Keratinocyte (primary cell): ENCODE measurements around the gene FAM53A. TPM values are rescaled to one million over a fixed set of nuclear protein-coding genes. Genes with fewer than 3 reads are reported as not detected.

ENCODE experiments used
- DNase-seq: peaks from one replicate; pipeline ENCODE4 v3.0.0-alpha.2; 2011; ENCODE audit warnings: low read depth, missing footprints, low spot score
- FAIRE-seq: peaks from 2 replicates; lab custom pipeline; 2011; peaks lifted over from hg19 to GRCh38; lab: Jason Lieb, UNC
- H2AFZ ChIP-seq: 2 replicates; pipeline ENCODE4 v1.6.0; 2012; ENCODE audit warnings: low read length, control low read depth, inconsistent platforms; ENCODE audit not compliant: control insufficient read depth
- H3K27ac ChIP-seq: 2 replicates; pipeline ENCODE4 v1.5.1; 2011; ENCODE audit warnings: low read length; ENCODE audit not compliant: control insufficient read depth, insufficient read depth
- H3K27me3 ChIP-seq: 3 replicates; pipeline ENCODE4 v1.6.0; 2011; ENCODE audit warnings: low read length; ENCODE audit not compliant: control insufficient read depth, insufficient read depth; ENCODE audit errors: extremely low read depth
- H3K36me3 ChIP-seq, 2 experiments: 2 replicates in 1 of 2; 3 replicates in 1 of 2; pipeline ENCODE4 v1.5.1; 2011; ENCODE audit warnings: low read length in 2 of 2, mild to moderate bottlenecking in 1 of 2; ENCODE audit not compliant: control insufficient read depth in 2 of 2, insufficient read depth in 2 of 2; ENCODE audit errors: extremely low read depth in 1 of 2
- H3K4me1 ChIP-seq: 3 replicates; pipeline ENCODE4 v1.5.1; 2011; ENCODE audit warnings: low read length; ENCODE audit not compliant: control insufficient read depth, insufficient read depth; ENCODE audit errors: extremely low read depth
- H3K4me2 ChIP-seq: 3 replicates; pipeline ENCODE4 v1.6.0; 2011; ENCODE audit warnings: low read depth, low read length; ENCODE audit not compliant: control insufficient read depth, insufficient read depth; ENCODE audit errors: extremely low read depth
- H3K4me3 ChIP-seq, 3 experiments: fragments of 200-600 bp in 1 of 3; sonication (generic) in 1 of 3; 2 replicates in 2 of 3; 3 replicates in 1 of 3; pipeline ENCODE4 v1.5.1; 2011 to 2016; ENCODE audit warnings: low read length in 3 of 3, mild to moderate bottlenecking in 3 of 3, control low read depth in 2 of 3, inconsistent platforms in 1 of 3, low read depth in 1 of 3, mixed read lengths in 1 of 3, mixed run types in 1 of 3, moderate library complexity in 1 of 3; ENCODE audit not compliant: control insufficient read depth in 2 of 3, insufficient read depth in 2 of 3; ENCODE audit errors: extremely low read depth in 1 of 3
- H3K79me2 ChIP-seq: 2 replicates; pipeline ENCODE4 v1.6.0; 2012; ENCODE audit warnings: low read length; ENCODE audit not compliant: control insufficient read depth, insufficient read depth
- H3K9ac ChIP-seq: 3 replicates; pipeline ENCODE4 v1.6.0; 2011; ENCODE audit warnings: low read length; ENCODE audit not compliant: control insufficient read depth, insufficient read depth; ENCODE audit errors: extremely low read depth
- H3K9me1 ChIP-seq: 3 replicates; pipeline ENCODE4 v1.6.0; 2011; ENCODE audit warnings: low read length; ENCODE audit not compliant: control insufficient read depth, insufficient read depth; ENCODE audit errors: extremely low read depth
- H3K9me3 ChIP-seq: 2 replicates; pipeline ENCODE4 v1.5.1; 2012; ENCODE audit warnings: low read depth, low read length; ENCODE audit not compliant: control insufficient read depth
- H4K20me1 ChIP-seq: 3 replicates; pipeline ENCODE4 v1.6.0; 2011; ENCODE audit warnings: low read length; ENCODE audit not compliant: control insufficient read depth, insufficient read depth; ENCODE audit errors: extremely low read depth
- CTCF ChIP-seq, 3 experiments: IDR thresholded peaks in 1 of 3; conservative IDR thresholded peaks in 1 of 3; optimal IDR thresholded peaks in 1 of 3; 2 replicates in 2 of 3; 3 replicates in 1 of 3; pipeline versions ENCODE3 to v1.5.1; 2011; ENCODE audit warnings: low read length in 3 of 3, mild to moderate bottlenecking in 3 of 3, moderate library complexity in 2 of 3, control low read depth in 1 of 3, inconsistent platforms in 1 of 3; ENCODE audit not compliant: insufficient read depth in 2 of 3; ENCODE audit errors: extremely low read depth in 1 of 3
- EZH2 ChIP-seq: IDR thresholded peaks from one replicate; pipeline ENCODE4 v1.6.1; 2012; ENCODE audit warnings: inconsistent platforms, mild to moderate bottlenecking, low read length, moderate library complexity
- dilution Hi-C: fragments of 300-500 bp; cut with MboI; formaldehyde crosslinking; loops from one replicate; pipeline ENCODE4 v1.7.0; 2020; ENCODE audit warnings: low sequenced_read_pairs; ENCODE audit not compliant: extremely low pct_ligation_motif_present
- polyA plus RNA-seq, 5 experiments: library from polyadenylated mRNA; depleted of rRNA in 3 of 5; stranded (reverse) in 3 of 5; stranded (forward) in 1 of 5; unstranded in 1 of 5; fragments of >200 nt; gene quantifications; 1 replicate in 1 of 5; 2 replicates in 3 of 5; 3 replicates in 1 of 5; pipeline versions ENCODE4 v1.2.1 to v1.2.3, GENCODE V29; 2011 to 2012; ENCODE audit warnings: missing spikeins in 2 of 5, low read depth in 1 of 5, low replicate concordance in 1 of 5

The FAM53A gene
- polyA plus RNA-seq, 1 donor (not counting 4 experiments of a cell fraction or from before 2014, with no cell fraction given) = 0.50 TPM

DNA sequence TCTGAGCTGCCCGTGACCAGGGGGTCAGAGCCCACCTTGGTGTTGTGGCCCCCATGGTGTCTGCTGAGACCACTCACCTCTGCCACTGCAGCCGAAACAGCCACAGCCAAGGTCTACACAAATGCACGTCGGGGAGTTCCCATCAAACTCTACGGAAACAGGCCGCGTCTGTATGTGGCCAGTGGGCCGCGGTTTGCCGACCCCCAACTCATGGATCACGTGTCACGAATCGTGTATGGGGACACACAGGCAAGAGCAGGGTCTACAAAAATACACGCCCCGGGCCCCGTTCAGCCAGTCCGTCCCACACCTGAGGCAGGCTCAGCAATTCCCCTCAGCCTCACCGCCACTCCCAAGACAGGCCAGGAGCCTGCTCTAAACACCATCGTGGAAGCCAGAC is 53.8 kb downstream of the FAM53A start:
- no peaks in the 10 kb centered on the region for H3K27me3 ChIP-seq
- no peak for TF ChIP-seq EZH2
- no peaks in the 10 kb centered on the region for H3K36me3 ChIP-seq
- H2AFZ ChIP-seq = no peak overlapping the region
- no peaks in the 10 kb centered on the region for H3K79me2 ChIP-seq
- no peak overlapping the region for H3K4me3 ChIP-seq
- H3K9me3 ChIP-seq = no peaks in the 10 kb centered on the region
- H3K27ac ChIP-seq = no peak overlapping the region
- H3K4me1 ChIP-seq = no peaks in the 10 kb centered on the region
- dilution Hi-C loops = loop anchor here (25.0 kb wide), 1 partner anchor 218 kb away; the partner anchor contains the start of gene NKX1-1
- H4K20me1 ChIP-seq = no peaks in the 10 kb centered on the region
- H3K9ac ChIP-seq = no peak overlapping the region
- no peaks in the 10 kb centered on the region for H3K9me1 ChIP-seq
- no peak overlapping the region for H3K4me2 ChIP-seq
- DNase-seq (no peak), FAIRE-seq (no peak)

GRCh38 chr4:1629699-1630083 is 54.4 kb downstream of the FAM53A start:
- TF ChIP-seq EZH2 (no peak), CTCF (optimal IDR thresholded peaks at IDR 0.05 in 1 of 3, IDR thresholded peaks at IDR 0.05 in 1 of 3, conservative IDR thresholded peaks at IDR 0.05 in 1 of 3; ENCODE audit: extremely low read depth in 1 of 3, insufficient read depth in 2 of 3, low read length in 3 of 3) (no peak)
- Histone ChIP-seq H3K27me3 (no peaks in the 10 kb centered on the region), H3K9me3 (no peaks in the 10 kb centered on the region), H3K4me3 (no peak overlapping the region), H4K20me1 (no peaks in the 10 kb centered on the region), H3K79me2 (no peaks in the 10 kb centered on the region), H2AFZ (no peak overlapping the region), H3K9ac (no peak overlapping the region), H3K4me2 (no peak overlapping the region), H3K36me3 (no peaks in the 10 kb centered on the region), H3K4me1 (no peaks in the 10 kb centered on the region), H3K27ac (no peak overlapping the region), H3K9me1 (no peaks in the 10 kb centered on the region)
- dilution Hi-C loops = loop anchor here (25.0 kb wide), 1 partner anchor 217 kb away; the partner anchor contains the start of gene NKX1-1
- FAIRE-seq (no peak), DNase-seq (no peak)
